ENCODE measurements around the gene LENG8.

LENG8 gene

DNA sequence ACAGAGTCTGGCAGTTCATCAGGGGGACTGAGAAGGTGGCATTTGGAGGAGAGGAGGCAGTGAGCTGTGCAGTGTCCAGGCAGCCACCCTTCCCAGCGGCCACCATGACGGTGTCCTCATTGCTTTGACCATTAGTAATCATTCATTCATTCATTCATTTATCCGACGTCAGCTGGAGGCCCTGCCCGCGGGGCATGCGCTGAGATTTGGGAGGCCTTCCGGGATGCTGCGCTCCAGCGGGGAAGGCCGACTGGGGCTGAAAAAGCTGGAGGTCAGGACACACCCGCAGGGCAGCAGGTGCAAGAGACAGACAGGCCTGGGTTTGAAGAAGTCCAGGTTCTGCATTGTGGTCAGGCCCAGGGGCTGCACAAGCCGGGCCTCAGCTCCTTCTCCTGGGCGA, 24.8 kb upstream of the LENG8 start:
- FAIRE-seq = no peak

DNA sequence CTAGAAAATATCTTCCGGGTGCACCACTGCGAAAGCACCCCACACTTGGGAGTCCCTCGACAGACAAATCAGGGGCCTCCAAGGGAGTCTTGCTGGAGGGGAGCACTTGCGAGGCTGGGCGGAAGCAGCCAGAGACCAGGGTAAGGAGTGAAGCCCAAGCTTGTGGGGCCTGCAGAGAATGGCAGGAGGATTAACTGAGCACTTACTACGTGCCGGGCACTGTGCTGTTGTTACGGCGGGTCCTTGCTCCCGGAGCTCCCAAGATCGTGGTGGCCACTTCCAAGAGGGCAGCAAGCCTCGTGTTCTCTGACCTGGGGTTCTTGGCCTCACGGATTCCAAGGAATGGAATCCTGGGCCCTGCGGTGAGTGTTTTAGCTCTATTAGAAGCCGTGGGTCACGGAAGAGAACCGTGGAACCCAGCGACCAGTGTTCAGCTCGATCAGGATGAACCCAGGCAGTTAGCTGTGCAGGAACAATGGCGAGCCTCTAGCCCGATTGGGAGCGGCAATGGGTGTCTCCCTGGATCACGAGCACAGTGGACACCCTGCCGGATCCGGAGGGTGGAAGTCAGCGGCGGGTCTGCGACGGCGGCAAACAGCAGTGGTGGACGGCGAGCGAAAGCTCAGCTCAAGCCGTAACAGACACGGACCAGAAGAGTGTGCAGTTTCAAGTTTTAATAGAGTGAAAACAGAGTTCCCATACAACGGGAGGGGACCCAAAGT, 24.2 kb upstream of the LENG8 start:
- FAIRE-seq = no peak

DNA sequence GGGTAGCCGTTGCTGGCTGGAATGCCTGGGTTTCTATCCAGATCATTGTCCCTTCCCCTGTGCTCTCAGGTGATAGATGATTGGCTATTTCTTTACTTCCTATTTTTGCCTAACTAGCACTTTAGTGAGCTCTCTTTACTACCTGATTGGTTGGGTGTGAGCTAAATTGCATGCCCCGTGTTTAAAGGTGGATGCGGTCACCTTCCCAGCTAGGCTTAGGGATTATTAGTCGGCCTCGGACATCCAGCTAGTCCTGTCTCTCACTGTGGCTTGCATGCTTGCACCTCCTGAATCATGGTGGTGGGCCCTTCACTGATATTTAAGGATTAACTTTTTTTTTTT, 23.6 kb upstream of the LENG8 start:
- FAIRE-seq = no peak

DNA sequence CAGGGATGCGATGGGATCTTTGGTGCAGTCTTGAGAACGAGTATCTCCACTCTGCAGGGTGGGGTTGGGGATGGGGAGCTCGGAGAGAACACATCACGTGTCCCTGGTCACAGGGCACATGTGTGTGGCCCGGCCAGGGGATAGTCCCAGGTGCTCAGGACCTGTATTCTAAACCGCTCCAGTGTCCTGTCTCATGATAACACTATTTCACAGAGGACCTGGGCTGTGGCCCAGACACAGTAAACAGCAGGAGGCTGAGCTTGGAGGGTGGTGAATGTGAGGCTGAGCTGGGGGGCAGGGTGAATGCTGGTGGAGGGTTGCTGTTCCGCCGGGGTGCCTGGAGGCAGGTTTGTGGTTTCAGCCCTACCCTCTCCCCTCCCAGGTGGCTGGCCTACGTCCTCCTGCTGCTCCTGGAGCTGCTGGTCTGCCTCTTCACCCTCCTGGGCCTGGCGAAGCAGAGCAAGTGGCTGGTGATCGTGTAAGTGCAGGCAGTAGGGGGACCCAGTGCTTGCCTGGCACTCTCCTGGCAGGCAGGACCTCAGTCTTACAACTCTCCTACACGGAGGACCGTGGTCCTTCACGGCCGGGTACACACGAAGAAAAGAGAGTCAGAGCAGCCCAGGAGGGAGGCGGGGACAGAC, 22.6 kb upstream of the LENG8 start:
- FAIRE-seq = no peak

DNA sequence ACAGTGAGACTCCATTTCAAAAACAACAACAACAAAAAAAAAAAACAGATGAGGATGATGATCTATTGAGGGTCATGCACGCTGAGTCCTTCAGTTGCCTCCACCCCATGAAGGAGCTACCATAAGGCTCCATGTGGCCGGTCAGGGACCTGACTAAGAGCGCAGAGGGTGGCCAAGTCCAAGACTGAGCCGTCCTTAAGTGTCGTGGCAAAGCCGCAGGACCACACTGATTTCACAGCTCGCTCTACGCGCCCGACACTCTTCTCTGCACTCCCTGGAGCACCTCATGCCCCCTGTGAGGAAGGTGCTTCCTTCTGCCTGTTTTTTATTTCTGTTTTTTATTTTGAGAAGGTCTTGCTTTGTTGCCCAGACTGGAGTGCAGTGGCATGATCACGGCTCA, 21.4 kb upstream of the LENG8 start:
- FAIRE-seq = no peak

DNA sequence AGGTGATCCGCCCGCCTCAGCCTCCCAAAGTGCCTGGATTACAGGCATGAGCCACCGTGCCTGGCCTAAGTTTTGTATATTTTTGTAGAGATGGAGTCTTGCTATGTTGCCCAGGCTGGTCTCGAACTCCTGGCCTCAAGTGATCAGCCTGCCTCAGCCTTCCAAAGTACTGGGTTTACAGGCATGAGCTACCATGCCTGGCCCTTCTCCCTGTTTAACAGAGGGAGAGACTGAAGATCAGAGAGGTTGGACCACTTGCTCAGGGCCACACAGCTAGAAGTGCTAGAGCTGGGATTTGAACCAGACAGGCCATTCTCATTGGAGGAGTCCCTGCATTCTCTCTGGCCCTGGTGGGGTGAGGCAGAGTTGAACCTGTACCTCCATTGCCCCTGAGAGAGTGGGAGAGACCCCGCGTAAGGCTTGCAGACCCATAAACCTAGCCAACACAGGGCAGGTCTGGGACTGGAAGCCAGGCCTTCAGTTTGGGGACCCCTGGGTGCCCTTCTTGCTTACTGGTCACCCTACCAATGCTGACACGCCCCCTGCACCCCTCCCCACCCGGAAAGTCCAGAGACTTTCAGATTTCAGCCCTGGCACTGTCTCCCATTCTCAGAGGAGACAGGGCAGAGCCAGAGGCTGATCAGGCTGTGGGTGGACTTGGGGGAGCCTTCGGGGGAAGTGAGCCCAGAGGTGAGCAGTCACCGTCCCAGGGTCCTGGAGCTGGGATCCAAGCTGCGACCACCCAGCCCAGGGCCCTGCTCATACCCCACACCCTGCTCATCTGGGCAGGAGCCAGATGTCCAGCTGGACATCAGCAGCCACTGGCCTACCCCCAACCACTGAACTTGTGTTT, 20.4 kb upstream of the LENG8 start:
- FAIRE-seq = no peak

DNA sequence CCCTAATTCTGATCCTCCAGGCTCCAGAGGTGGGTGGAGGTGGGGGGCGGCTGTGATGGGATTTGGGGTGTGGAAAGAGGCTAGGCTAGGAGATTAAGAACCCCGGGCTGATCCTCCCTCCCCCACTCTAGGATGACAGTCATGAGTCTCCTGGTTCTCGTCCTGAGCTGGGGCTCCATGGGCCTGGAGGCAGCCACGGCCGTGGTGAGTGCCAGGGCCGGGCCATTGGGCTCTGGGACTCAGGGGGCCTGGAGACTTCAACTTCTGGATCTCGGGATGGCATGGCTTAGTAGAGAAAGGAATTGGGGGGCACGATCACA, 19.9 kb upstream of the LENG8 start:
- no peak for FAIRE-seq

DNA sequence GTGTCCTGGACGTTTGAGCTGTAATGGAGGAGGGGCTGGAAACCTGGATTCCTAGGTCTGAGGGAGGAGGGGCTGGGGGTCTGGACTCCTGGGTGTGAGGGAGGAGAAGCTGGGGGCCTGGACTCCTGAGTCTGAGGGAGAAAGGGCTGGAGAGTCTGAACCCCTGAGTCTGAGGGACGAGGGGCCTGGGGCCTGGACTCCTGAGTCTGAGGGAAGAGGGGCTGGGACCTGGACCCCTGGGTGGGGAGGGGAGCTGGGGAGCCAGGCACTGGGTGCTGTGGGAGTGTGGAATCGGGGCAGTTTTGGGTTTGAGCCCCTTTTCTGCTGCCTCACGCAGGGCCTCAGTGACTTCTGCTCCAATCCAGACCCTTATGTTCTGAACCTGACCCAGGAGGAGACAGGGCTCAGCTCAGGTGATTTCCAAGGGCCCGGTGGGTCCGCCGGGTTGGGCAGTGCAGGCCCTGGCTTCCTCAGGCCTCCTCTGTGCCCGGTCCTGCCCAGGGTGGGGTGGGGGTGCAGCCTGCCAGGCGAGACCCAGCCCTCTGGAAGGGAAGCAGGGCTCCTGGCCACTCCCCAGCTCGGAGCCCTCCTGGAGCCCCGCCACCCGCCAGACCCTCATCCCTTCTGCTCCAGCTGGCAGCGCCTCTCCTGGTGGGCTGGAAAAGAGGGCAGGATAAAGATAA, 19.3 kb upstream of the LENG8 start:
- FAIRE-seq = no peak

DNA sequence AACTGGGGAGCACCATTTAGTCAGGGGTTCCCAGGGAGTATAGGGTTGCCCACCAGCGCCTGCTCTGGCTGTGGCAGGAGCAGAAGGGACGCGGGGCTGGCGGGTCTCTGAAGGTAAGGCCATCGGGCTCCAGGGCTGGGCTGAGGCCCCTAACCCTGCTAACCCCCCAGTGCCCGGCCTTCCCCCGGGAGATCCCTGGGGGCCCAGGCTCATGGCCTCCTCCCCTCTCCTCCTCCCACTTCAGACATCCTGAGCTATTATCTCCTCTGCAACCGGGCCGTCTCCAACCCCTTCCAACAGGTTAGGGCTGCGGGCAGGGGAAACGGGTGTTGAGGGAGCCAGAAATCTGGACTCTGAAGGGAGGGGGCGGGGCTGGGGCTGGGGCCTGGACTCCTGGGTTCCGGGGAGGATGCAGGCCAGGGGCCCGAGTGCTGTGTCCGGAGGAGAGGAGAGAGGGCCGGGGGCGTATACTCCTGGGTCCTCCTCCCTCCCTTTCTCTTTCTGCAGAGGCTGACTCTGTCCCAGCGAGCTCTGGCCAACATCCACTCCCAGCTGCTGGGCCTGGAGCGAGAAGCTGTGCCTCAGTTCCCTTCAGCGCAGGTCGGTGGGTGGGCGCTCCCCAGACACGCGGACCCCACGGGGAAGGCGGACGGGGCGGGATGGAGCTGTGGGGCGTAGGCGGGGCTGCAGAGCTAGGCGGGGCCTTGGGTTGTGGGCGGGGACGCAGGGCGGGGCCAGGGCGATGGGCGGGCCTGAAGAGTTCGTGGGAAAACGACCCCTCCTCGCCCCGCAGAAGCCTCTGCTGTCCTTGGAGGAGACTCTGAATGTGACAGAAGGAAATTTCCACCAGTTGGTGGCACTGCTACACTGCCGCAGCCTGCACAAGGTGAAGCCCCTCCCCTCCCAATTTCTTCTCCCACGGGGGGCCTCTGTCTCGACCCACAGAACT, 18.4 kb upstream of the LENG8 start:
- peak; percentile 63 for FAIRE-seq

DNA sequence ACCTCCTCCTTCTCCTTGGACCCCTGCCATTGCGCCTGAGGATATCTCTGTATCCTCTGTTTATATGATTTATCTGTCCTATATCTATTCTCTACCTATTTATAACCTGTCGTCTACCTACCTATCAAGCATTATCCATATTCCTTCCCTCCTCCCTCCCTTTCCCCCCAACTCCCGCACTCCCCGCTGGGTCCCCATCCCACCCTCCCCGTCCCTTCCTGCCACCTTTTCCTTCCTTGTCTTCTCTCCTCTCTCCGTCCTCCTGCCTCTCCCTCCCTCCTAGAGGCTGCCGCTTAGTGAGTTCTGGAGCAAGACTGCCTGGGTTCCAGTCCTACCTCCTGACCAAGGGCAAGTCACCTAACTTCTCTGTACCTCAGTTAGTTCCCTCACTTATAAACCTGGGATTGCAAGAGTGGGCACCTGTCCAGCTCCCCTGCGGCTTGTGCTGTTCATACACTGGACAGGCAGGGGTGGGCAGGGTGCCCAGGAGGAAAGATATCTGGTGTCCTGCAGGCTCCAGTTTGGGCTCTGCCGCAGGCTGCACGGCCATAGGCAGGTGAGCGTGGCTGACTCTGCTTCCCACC, 17.7 kb upstream of the LENG8 start:
- FAIRE-seq = no peak

DNA sequence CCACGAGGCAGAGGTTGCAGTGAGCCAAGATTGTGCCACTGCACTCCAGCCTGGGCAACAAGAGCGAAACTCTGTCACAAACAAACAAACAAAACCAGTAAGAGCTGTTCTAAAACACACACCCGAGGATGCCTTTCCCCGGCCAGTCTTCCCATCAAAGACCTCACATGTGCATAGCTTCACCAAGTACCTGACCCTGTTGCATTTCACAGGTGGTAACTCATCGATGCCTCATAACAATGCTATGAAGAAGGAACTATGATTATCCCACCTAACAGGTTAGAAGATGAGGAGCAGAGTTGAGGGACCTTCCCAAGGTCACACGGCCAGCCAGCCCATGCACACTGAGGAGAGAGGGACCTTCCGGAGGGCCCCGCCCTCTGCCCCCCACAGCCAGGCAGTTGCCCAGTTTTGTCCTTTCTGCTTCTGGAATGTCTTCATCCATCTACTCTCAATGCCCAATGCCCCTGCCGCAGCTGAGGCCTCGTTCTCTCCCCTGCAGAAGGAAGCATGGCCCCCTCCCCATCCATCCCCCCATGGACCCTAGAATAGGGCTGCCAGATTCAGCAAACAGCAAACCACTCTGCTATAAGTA, 16.8 kb upstream of the LENG8 start:
- peak; percentile 95 for FAIRE-seq

DNA sequence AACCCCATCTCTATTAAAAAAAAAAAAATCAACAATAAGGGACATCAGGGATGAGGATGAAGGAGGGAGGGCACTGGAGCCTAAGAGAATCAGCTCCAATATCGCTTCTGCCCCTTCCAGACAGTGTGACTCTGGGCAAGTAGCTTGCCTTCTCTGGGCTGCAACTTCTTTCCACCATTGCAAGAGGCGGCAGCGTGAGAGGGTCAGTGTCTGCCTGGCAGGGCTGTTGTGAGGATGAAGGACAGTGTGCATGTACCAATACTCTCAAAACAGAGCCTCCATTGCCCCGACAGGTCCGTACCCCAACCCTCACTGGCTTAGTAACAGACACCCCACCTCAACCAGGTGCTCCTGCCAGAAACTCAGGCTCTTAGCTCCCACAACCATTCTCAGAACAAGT, 15.3 kb upstream of the LENG8 start:
- FAIRE-seq = no peak

DNA sequence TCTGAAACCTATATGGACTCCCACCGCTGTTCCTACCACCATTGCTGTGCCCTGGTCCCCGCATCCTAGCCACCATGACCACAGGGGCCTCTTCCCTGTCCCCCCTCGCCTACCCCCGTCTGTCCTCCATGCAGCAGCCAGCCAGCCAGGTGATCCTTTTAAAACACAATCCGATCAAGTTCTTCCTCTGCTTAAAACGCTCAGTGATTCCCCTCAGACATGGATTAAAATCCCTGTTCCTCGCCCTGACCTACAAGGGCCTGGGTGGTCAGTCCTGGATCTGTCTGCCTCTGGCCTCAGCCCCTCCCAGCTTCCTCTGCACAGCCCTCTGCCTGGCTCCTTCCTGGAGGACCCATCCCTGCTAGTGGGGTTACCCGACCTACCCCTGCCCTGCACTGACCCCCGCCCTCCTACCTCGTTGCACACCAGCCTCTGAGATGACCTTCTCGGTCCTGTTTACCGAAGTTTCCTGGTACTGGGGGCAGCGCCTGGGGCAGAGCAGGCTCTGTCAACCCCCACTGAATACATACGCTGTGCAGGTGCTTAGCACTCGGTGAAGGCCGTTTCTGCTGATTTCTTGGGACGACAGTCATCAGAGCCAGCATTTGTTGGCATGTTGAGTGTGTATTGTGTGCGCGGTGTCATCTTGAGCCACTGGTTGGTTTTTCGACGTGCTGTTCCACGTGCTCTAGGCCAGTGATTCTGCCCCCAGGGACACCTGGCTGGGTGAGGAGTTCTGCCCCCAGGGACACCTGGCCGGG, 14.7 kb upstream of the LENG8 start:
- no peak for FAIRE-seq

DNA sequence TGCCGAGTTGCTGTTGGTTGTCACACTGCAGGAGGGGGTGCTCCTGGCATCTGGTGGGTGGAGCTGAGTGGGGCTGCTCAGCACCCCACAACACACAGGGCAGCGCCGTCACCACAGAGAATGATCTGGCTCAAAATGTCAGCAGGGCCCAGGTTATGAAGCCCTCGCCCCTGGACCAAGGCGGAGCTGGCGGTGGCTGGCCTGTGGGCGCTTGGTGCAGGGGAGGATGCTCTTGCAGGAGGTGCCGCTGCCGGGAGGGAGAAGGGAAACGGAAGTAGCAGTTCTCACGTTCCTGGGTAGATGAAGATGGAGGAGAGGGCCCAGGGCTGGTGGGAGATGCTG, 14.2 kb upstream of the LENG8 start:
- FAIRE-seq = no peak

DNA sequence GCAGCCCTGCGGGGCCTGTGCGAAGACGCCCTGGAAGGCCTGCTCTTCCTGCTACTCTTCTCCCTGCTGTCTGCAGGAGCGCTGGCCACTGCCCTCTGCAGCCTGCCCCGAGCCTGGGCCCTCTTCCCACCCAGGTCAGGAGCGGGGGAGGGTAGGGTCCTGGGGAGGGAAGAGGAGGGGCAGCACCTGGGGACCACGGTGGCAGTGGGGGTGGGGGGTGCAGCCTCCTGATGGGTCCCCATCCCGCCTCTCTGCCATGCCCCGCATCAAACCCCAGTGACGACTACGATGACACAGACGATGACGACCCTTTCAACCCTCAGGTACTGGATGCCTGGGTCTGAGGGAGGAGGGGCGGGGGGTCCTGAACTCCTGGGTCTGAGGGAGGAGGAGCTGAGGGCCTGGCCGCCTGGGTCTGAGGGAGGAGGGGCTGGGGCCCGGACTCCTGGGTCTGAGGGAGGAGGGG, 13.4 kb upstream of the LENG8 start:
- no peak for FAIRE-seq

DNA sequence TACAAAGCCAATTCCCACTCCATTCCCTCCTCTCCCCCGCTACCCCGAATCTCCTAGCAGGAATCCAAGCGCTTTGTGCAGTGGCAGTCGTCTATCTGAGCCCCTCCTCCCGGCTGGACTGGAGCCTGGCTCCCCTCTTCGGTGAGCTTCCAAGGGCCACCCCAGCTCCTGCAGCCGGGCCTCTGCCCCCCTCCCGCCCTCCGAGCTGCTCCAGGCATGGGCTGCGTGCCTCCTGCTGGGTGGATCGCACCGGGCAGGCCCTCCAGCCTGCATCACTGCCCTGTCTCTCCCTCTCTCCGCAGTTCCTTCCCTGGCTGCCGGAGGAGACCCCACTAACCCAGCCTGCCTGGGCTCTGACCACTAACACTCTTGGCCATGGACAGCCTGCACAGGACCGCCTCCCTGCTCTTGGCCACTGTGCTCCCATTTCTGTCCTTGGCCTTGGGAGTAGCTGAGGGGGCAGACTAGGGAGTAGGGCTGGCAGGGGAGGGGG, 12.9 kb upstream of the LENG8 start:
- no peak for FAIRE-seq

DNA sequence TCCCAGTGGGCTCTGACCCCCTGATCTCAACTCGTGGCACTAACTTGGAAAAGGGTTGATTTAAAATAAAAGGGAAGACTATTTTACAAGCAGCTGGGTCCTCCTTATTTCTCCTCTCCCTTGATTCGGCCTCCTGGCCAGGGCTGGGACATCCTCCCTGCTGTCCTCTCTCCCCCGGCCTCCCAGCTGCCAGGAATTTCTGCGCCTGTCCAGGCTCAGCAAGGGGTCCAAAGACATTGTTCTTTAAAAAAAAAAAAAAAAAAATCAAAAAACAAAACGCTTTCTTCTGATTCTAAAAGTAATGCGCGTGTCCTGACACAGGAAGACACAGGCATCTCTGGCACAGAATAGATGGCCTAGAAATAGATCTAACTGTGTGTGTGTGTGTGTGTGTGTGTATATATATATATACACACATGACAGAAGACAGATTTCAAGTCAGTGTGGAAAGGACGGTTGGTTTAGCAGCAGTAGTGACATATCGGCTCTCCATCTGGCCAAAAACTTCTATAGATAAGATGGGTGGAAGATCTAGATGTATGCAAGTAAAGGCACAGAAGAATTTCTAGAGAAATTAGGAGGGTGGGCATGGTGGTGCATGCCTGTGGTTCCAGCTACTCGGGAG, 12.3 kb upstream of the LENG8 start:
- no peak for FAIRE-seq

DNA sequence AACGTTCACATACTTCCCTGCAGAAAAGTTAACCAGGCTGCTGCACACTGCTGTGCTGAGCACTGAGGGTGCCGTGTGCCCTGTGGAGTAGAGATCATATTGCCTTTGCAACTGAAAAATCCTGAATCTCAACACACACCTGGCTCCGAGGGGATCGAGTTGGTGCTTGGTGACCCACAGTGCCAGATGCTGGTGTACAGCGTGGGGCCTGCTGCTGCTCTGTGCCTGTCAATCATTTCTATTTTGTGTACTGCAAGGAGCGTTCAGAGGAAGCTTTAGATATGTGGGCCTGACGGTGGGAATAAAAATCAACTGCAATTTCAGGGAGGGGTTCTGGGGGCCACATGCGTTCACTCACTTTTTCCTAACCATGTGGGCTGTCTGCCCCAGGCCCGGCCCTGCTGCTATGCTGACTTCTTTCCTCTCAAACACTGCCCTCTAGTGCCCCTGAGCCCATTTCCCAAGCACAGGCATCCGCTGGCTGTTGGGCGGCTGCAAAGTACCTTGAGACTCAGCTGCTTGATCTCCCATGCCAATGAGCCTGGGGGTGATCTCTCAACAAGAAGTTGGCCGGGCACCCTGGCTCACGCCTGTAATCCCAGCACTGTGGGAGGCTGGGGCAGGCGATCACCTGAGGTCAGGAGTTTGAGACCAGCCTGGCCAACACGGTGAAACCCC, 9.7 kb upstream of the LENG8 start:
- peak; percentile 70 for FAIRE-seq

DNA sequence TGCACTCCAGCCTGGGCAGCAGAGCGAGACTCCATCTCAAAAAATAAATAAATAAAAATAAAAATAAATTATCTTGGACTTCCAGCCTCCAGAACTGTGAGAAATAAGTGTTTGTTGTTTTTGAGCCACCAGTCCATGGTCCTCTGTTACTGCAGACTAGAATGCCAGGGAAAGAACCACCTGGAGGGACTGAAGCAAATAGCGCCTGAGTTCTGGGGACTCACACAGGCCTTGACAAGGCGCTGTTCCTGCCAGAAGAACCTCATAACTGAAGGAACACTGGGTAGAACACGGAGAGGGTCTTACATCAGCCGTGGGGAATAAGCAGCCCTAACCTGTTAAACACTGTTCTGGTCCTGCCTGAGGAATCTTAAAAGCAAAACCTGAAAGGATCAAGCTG, 8.4 kb upstream of the LENG8 start:
- no peak for FAIRE-seq

DNA sequence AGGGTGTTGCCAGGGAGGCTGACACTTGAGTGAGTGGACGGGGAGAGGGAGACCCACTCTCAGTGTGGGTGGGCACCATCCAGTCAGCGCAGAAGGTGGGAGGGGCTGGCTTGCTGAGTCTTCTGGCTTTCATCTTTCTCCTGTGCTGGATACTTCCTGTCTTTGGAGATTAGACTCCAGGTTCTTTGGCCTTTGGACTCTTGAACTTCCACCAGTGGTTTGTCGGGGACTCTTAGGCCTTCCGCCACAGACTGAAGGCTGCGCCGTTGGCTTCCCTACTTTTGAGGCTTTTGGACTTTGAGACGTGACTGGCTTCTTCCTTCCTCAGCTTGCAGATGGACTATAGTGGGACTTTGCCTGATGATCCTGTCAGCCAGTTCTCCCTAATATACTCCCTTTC, 4.3 kb upstream of the LENG8 start:
- no peak for FAIRE-seq
